Progenitor cell of endocrine pancreas (in vitro differentiated cells): ENCODE data around the gene CKLF. TPM values are rescaled to one million over a fixed set of nuclear protein-coding genes. Genes with fewer than 3 reads are reported as not detected.

ENCODE experiments used
- DNase-seq: peaks from one replicate; pipeline ENCODE4 v3.0.0; 2021; ENCODE audit warnings: low spot score; ENCODE audit not compliant: unreplicated experiment
- H3K27ac Mint-ChIP-seq: 2 replicates; pipeline ENCODE4 v1.8.0; 2021; ENCODE audit warnings: mild to moderate bottlenecking, moderate library complexity, mixed read lengths
- H3K27me3 Mint-ChIP-seq: 2 replicates; pipeline ENCODE4 v1.8.0; 2021; ENCODE audit warnings: mixed read lengths
- H3K36me3 Mint-ChIP-seq: 2 replicates; pipeline ENCODE4 v1.8.0; 2022; ENCODE audit warnings: mixed read lengths; ENCODE audit not compliant: insufficient read depth
- H3K4me1 Mint-ChIP-seq: 2 replicates; pipeline ENCODE4 v1.8.0; 2021; ENCODE audit warnings: low read depth, mixed read lengths
- H3K4me3 Mint-ChIP-seq: 2 replicates; pipeline ENCODE4 v1.8.0; 2021; ENCODE audit warnings: low read depth, mild to moderate bottlenecking, moderate library complexity, mixed read lengths
- H3K9me3 Mint-ChIP-seq: 2 replicates; pipeline ENCODE4 v1.8.0; 2021; ENCODE audit warnings: low read depth, mixed read lengths
- CTCF ChIP-seq: fragments of 200-600 bp; sonication (generic); IDR thresholded peaks from one replicate; pipeline ENCODE4 v1.5.0; 2021; ENCODE audit warnings: antibody characterized with exemption, mild to moderate bottlenecking; ENCODE audit not compliant: unreplicated experiment
- total RNA-seq: library from RNA; stranded (reverse); gene quantifications from 2 replicates; pipeline ENCODE4 v1.2.1, GENCODE V29; 2021

CKLF gene
- total RNA-seq, 1 donor from 2014 or later: 35.6 TPM

DNA sequence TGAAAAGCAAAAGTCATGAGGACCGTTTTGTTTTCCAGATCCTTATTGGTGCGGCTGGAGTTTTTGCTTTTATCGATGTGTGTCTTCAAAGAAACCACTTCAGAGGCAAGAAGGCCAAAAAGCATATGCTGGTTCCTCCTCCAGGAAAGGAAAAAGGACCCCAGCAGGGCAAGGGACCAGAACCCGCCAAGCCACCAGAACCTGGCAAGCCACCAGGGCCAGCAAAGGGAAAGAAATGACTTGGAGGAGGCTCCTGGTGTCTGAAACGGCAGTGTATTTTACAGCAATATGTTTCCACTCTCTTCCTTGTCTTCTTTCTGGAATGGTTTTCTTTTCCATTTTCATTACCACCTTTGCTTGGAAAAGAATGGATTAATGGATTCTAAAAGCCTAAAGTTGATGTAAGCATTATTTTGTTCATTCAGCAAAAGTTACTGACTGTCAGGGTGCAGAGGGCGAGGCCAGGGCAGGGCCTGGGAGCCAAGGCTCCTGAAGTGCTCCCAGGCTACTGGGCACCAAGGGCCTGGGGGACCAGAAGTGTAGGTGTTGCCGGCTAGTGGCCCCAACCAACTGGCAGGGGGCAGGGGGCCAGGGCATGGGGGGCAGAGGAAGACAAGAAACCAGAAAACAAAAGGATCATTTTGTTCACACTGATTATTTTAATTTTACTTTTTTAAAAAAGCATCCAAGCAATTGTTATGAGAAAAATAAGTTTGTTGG, 35.7 kb downstream of the CKLF start:
- Mint-ChIP-seq H3K4me1 (no peaks in the 10 kb centered on the region), H3K36me3 (no peaks in the 10 kb centered on the region), H3K9me3 (no peaks in the 10 kb centered on the region)

DNA sequence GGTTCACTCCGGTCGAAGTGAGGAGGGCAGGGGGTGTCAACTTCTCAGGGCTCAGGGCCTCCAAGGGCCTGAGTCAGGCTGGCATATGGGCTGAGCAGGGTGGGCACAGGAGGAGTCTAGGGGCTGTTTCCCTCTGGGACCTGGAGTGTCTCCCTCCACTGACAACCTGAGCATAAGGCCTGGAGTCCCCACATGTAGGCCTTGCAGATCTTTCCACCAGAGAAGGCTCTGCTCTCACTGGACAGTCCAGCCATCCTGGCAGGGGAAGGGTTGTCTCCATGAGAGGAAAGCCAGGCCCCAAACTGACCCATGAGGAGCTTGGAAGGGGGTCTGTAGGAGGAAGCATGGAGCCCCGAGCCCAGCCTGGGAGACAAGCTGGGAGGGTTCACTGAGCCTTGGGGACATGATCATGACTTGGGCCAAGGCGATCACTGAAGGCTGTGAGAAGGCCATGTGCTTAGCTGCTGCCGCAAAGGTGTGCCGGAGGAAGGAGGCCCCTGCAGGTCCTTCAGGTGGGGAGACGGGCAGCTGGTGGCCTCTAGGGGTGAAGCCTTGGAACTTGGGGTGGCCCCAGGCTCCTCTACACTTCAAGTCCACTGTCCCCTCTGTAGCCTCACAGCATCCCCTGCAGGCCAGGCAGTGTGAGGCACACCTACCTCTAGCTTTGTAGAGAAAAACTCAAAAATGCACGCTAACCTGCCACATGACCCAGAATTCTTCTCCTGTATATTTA, 36.8 kb downstream of the CKLF start:
- DNase-seq: no peak
- Mint-ChIP-seq H3K9me3 (no peaks in the 10 kb centered on the region), H3K27ac (no peak overlapping the region), H3K4me3 (no peak overlapping the region), H3K36me3 (no peaks in the 10 kb centered on the region), H3K27me3 (no peaks in the 10 kb centered on the region), H3K4me1 (no peaks in the 10 kb centered on the region)
- TF ChIP-seq CTCF: peak; percentile 41

More for the DNA sequence above, 35.7 kb downstream of the CKLF start:
- H3K27me3 Mint-ChIP-seq: no peaks in the 10 kb centered on the region
- no peak for DNase-seq
- no peak for TF ChIP-seq CTCF
- H3K27ac Mint-ChIP-seq: no peak overlapping the region
- H3K4me3 Mint-ChIP-seq: no peak overlapping the region

DNA sequence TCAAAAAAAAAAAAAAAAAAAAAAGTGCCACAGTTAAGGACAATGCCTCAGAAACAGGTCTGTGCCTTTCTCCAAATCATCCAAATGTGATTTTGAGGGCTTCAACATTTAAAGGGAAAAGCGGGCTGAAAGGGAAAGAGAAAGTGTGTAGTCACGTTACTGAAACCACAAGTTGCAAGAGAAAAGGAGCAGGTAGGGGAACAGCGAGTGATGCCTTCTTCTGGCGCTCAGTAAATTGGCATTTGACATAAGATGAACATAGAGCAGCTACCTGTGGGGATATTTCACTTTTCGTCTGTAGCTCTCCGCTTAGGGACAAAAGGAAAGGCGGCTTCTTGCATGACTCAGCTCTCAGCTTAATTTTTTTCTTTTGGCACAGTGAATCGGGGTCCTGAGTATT, 37.9 kb downstream of the CKLF start:
- Mint-ChIP-seq H3K4me3 (no peak overlapping the region), H3K9me3 (no peaks in the 10 kb centered on the region), H3K27ac (no peak overlapping the region), H3K36me3 (no peaks in the 10 kb centered on the region), H3K4me1 (no peaks in the 10 kb centered on the region), H3K27me3 (no peaks in the 10 kb centered on the region)
- TF ChIP-seq CTCF: no peak
- DNase-seq: no peak

GRCh38 chr16:66591018-66591417, 38.6 kb downstream of the CKLF start:
- no peaks in the 10 kb centered on the region for H3K27me3 Mint-ChIP-seq
- H3K4me3 Mint-ChIP-seq: no peak overlapping the region
- H3K9me3 Mint-ChIP-seq: no peaks in the 10 kb centered on the region
- H3K27ac Mint-ChIP-seq: no peak overlapping the region
- H3K36me3 Mint-ChIP-seq: no peaks in the 10 kb centered on the region
- no peak for TF ChIP-seq CTCF
- no peaks in the 10 kb centered on the region for H3K4me1 Mint-ChIP-seq
- no peak for DNase-seq

DNA sequence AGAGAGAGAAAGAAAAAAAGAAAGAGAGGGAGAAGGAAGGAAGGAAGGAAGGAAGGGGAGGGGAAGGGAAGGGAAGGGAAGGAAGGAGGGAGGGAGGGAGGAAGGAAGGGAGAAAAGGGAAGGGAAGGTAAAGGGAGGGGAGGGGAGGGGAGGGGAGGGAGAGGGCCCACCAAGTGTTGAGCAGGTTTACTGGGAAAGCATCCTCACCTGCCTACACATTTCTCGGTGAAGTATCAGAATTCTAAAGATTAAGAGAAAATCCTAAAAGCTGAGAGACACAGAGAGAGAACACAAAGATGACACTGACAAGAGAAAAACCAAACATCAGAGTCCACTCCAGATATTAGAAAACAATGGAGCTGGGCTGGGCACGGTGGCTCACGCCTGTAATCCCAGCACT, 39.9 kb downstream of the CKLF start:
- no peak for TF ChIP-seq CTCF
- Mint-ChIP-seq H3K27ac (no peak overlapping the region), H3K4me1 (no peaks in the 10 kb centered on the region), H3K4me3 (no peak overlapping the region), H3K27me3 (no peaks in the 10 kb centered on the region), H3K36me3 (no peaks in the 10 kb centered on the region), H3K9me3 (no peaks in the 10 kb centered on the region)
- no peak for DNase-seq
